ENCODE results near the gene CCDC117. TPM values are rescaled to one million over a fixed set of nuclear protein-coding genes. Genes with fewer than 3 reads are reported as not detected.
A peak's percentile ranks its signal among the peaks of the same experiment; 100 is the strongest.
"Not testable (repeated sequence)": the region's sequence is repeated elsewhere in the genome, so short reads cannot be mapped to it uniquely, and the experiment has no call there.

CCDC117 gene
- total and polyA plus RNA-seq, 9 donors = 11.7 to 34.2 (median 22.8) TPM

DNA sequence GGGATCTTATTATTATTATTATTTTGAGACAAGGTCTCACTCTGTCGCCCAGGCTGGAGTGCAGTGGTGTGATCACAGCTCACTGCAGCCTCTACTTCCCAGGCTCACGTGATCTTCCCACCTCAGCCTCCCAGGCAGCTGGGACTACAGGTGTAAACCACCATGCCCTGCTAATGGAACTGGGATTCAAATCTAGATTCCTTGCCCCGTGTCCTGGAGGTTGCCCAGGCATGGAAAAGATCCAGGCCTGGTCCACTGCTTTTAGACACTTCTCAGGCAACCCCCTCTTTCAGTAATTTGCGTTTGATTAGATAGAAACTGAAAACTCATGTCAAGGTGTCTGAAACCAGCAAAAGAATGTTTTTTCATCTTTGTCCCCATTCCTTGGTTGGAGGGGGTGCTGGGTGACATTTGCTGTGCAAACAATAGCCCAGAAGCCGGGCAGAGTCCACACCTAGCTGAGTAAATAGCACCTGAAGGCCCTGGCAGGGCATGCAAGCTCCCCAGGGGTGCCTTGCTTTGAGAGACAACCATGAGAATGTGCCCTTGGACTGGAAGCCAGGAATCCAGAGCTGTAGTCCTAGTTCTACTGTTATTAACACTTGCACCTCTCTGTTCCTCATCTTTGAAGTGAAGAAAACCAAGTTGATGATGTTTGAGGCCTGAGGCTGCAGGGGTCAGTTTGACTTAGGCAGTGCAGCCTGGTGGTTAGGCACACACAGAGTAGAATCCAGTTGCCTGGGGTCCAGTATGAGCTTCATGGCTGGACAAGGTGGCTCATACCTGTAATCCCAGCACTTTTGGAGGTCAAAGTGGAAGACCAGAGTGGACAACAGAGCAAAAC lies 47.0 kb downstream of the CCDC117 start:
- H3K4me1 ChIP-seq (ENCODE audit: insufficient read depth) = peaks cover 7% of the 10 kb centered on the region
- H3K4me3 ChIP-seq = no peak overlapping the region
- no peak for TF ChIP-seq POLR2A (IDR thresholded peaks at IDR 0.05)
- TF ChIP-seq EP300 (IDR thresholded peaks at IDR 0.05) = no peak
- TF ChIP-seq, protein P1, sequence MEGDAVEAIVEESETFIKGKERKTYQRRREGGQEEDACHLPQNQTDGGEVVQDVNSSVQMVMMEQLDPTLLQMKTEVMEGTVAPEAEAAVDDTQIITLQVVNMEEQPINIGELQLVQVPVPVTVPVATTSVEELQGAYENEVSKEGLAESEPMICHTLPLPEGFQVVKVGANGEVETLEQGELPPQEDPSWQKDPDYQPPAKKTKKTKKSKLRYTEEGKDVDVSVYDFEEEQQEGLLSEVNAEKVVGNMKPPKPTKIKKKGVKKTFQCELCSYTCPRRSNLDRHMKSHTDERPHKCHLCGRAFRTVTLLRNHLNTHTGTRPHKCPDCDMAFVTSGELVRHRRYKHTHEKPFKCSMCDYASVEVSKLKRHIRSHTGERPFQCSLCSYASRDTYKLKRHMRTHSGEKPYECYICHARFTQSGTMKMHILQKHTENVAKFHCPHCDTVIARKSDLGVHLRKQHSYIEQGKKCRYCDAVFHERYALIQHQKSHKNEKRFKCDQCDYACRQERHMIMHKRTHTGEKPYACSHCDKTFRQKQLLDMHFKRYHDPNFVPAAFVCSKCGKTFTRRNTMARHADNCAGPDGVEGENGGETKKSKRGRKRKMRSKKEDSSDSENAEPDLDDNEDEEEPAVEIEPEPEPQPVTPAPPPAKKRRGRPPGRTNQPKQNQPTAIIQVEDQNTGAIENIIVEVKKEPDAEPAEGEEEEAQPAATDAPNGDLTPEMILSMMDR (IDR thresholded peaks at IDR 0.05) = no peak
- no peaks in the 10 kb centered on the region for H3K27me3 ChIP-seq
- no peaks in the 10 kb centered on the region for H3K9me3 ChIP-seq
- H3K36me3 ChIP-seq = no peaks in the 10 kb centered on the region
- 69 to 76% (median 73%) methylated on average over 5 of the region's 5 CpGs for WGBS, 3 donors
- no peak for DNase-seq
- intact Hi-C loops (cut with DNase I) = loop anchor here in 1 of 4 donors (10.0 kb wide), 1 partner anchor 215 kb away; no protein-coding TSS in a partner anchor
- peak overlapping the region in 1 of 2 donors; percentile 56 for H3K27ac ChIP-seq

GRCh38 chr22:28820885-28821284 lies 48.4 kb downstream of the CCDC117 start:
- peaks cover 6% of the 10 kb centered on the region for H3K4me1 ChIP-seq (ENCODE audit: insufficient read depth)
- intact Hi-C loops (cut with DNase I) = loop anchor here in 1 of 4 donors (10.0 kb wide), 1 partner anchor 216 kb away; no protein-coding TSS in a partner anchor
- H3K27ac ChIP-seq = no peak overlapping the region
- no peaks in the 10 kb centered on the region for H3K9me3 ChIP-seq
- peak in 1 of 5 donors; percentile 1 for DNase-seq
- TF ChIP-seq EP300 (IDR thresholded peaks at IDR 0.05) = no peak
- TF ChIP-seq POLR2A (IDR thresholded peaks at IDR 0.05) = no peak
- TF ChIP-seq, protein P1 (IDR thresholded peaks at IDR 0.05) = no peak
- H3K4me3 ChIP-seq = no peak overlapping the region
- H3K36me3 ChIP-seq = no peaks in the 10 kb centered on the region
- WGBS, 3 donors = 88 to 90% (median 90%) methylated on average over 2 of the region's 2 CpGs
- no peaks in the 10 kb centered on the region for H3K27me3 ChIP-seq

- no peaks in the 10 kb centered on the region for H3K27me3 ChIP-seq
- TF ChIP-seq EP300 (IDR thresholded peaks at IDR 0.05) (no peak), POLR2A (IDR thresholded peaks at IDR 0.05) (no peak)
- TF ChIP-seq, protein P1 (IDR thresholded peaks at IDR 0.05) = no peak
- no peak overlapping the region for H3K27ac ChIP-seq
- peaks cover 6% of the 10 kb centered on the region for H3K4me1 ChIP-seq (ENCODE audit: insufficient read depth)
- no peak overlapping the region for H3K4me3 ChIP-seq
- H3K9me3 ChIP-seq = no peaks in the 10 kb centered on the region
- no peaks in the 10 kb centered on the region for H3K36me3 ChIP-seq
- intact Hi-C loops (cut with DNase I) = loop anchor here in 1 of 4 donors (10.0 kb wide), 1 partner anchor 217 kb away; no protein-coding TSS in a partner anchor
- 89 to 100% (median 95%) methylated on average over 1 of the region's 1 CpG for WGBS, 3 donors
- peak in 1 of 5 donors; percentile 16 for DNase-seq
These were observed 49.0 kb downstream of the CCDC117 start for GRCh38 chr22:28821452-28821851.

DNA sequence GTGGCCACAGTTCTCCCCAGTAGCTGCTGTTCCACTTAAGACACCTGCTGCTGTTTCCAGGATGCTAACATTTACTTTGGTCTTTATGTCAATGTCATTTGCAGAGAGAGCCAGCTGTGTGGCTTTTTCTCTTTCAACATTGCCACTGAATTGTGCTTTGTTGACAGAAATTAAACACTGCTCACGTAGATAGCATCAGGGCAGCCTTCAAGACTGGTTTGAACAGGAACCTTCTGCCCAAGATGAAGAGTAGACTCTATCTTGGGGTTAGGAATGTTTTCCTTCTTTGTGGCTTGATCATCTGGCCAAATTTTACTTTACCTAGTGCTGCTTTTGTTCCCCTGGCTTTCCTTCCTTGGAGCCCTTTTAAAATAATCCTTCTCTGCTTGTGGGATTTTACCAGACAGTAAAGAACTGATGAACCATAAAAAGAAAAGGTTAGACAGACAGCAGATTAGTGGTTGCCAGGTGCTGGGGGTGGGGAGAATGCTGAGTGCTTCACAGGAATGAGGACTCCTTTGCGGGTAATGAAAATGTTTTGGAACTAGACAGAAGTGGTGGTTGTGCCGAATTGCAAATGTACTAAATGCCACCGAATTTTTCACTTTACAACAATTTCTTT lies 50.5 kb downstream of the CCDC117 start:
- WGBS, 3 donors = 67 to 88% (median 76%) methylated on average over 4 of the region's 4 CpGs
- intact Hi-C loops (cut with DNase I) = loop anchor here in 1 of 4 donors (10.0 kb wide), 1 partner anchor 218 kb away; no protein-coding TSS in a partner anchor
- no peak for TF ChIP-seq POLR2A (IDR thresholded peaks at IDR 0.05)
- TF ChIP-seq, protein P1 (IDR thresholded peaks at IDR 0.05) = no peak
- TF ChIP-seq EP300 (IDR thresholded peaks at IDR 0.05) = no peak
- Histone ChIP-seq H3K36me3 (no peaks in the 10 kb centered on the region), H3K9me3 (no peaks in the 10 kb centered on the region), H3K27ac (no peak overlapping the region), H3K4me1 (ENCODE audit: insufficient read depth) (peaks cover 6% of the 10 kb centered on the region), H3K27me3 (no peaks in the 10 kb centered on the region), H3K4me3 (no peak overlapping the region)
- peak in 1 of 5 donors; percentile 19 for DNase-seq

- not testable (repeated sequence) for H3K27ac ChIP-seq; H3K4me1 ChIP-seq (ENCODE audit: insufficient read depth); H3K27me3 ChIP-seq; H3K36me3 ChIP-seq; H3K9me3 ChIP-seq; H3K4me3 ChIP-seq
- WGBS, 3 donors = 85 to 97% (median 94%) methylated on average over 9 of the region's 9 CpGs
- intact Hi-C loops (cut with DNase I) = loop anchor here in 1 of 4 donors (10.0 kb wide), 1 partner anchor 220 kb away; no protein-coding TSS in a partner anchor
- peak in 1 of 5 donors; percentile 13 for DNase-seq
These were observed 52.0 kb downstream of the CCDC117 start for GRCh38 chr22:28824455-28824854.

- not testable (repeated sequence) for DNase-seq; H3K9me3 ChIP-seq; H3K36me3 ChIP-seq; H3K27ac ChIP-seq; H3K4me3 ChIP-seq; H3K27me3 ChIP-seq; H3K4me1 ChIP-seq (ENCODE audit: insufficient read depth)
- intact Hi-C loops (cut with DNase I) = loop anchor here in 2 of 4 donors (5.0 to 10.0 kb wide), 2 partner anchors 222 to 224 kb away; no protein-coding TSS in a partner anchor
- WGBS, 3 donors = 84 to 94% (median 92%) methylated on average over 4 of the region's 4 CpGs
These were observed 53.9 kb downstream of the CCDC117 start for GRCh38 chr22:28826430-28826829.
